Vein endothelial cell (primary cell): ENCODE measurements around the gene GRIA4. TPM values are rescaled to one million over a fixed set of nuclear protein-coding genes. Genes with fewer than 3 reads are reported as not detected.

Experiments
- small RNA-seq: library from RNA; depleted of rRNA; stranded (forward); fragments of <200 nt; gene quantifications from one replicate; pipeline ENCODE3, GENCODE V24; 2012
- total RNA-seq: library from RNA; depleted of rRNA; stranded (reverse); fragments of >200 nt; gene quantifications from 2 replicates; pipeline ENCODE4 v1.2.3, GENCODE V29; 2012

The GRIA4 gene
- not detected in 2 replicates for total RNA-seq

GRCh38 chr11:105609832-105610781, at the start of gene GRIA4:
Gene GRIA4, plus strand, starts transcription at chr11:105610073. Its CDS starts 925 bp downstream, at chr11:105610998.

DNA sequence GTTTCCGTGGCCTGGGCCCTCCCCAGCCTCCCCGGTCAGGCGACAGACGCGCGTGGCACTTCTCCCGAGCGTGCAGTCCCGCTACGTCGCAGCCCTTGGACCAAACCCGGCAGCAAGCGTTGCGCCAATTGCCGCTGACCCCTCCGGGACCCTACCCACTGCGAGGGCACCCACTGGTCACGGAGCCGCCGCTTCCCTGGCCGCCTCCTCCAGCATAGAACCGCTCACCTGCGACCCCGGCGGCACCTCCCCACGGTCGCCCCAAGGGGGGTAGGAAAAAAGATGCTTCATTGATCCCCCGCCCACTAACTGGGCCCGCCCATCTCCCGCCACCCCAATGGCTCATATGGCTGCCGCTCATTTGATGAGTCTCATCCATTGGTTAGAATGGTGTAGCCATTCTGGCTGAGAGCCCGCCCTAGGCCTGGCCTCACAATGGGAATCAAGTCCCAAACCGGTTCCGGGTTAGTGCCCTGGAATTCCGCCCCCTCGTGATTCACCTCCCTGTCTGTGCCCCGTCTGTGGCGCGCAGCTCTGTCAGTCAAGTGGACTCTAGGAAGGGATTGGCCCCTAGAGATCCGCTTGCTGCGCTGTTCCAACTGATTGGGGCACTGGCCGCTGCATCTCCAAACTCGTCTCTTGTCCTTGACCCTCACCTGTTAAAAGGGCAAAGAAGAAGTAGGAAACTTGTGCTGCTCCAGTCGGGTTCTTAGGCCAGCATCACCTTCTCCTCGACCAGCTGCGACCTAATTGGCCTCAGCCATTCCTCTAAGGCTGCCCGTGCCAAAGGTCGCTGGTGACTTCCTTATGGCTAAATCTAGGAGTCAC, 412.3 kb downstream of the GRIA4 start, which contains the start of gene MSANTD4:
TSS of gene MSANTD4 (minus strand) at position 274 of the 828 bp plus-strand sequence. CDS start 11,323 bp downstream, outside the sequence.

Small RNA genes lying within 50 kb of the gene (small RNA-seq; reads per million reads assigned to genes)
- not detected for gene RNU4-55P
- gene RNU6-277P, result not detected
